ENCODE measurements around the gene NLRP5.

- no peak for TF ChIP-seq CTCF (IDR thresholded peaks at IDR 0.05)
- no peak for TF ChIP-seq POLR2A (IDR thresholded peaks at IDR 0.05)
Measured at GRCh38 chr19:56087647-56088496, 101.3 kb downstream of the NLRP5 start.
